HL-60/S4 treated with phorbol 12-myristate 13-acetate at 8.2 ng/mL for 4 days and 3 days (cell line): ENCODE results near the gene LOXL1.
"Not testable (repeated sequence)": the region's sequence is repeated elsewhere in the genome, so short reads cannot be mapped to it uniquely, and the experiment has no call there.

Source experiments
- in situ Hi-C: fragments of 300-500 bp; cut with MboI; formaldehyde crosslinking; loops from 2 replicates; pipeline ENCODE4 v1.15.0; 2022; ENCODE audit warnings: low sequenced_read_pairs

Gene LOXL1

DNA sequence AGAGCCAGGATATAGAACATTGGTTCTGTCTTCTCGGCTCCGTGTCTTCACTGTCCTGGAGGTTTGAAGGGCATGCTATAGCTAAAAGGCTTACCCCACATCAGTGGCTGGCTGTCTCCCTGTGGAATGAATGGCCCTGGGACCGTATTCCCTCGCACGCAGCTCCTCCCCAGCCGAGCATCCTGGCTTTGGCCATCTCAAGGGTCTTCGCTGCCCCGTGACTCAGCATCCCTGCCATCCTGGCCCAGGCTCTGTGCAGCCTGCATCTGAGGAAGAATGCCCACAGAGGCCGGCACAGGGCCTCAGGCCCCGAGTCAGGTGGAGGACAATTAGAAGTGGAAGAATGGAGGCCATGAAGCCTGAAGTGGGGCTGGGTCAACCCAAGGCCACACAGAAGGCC is 11.0 kb downstream of the LOXL1 start:
- in situ Hi-C loops, result no loop called here

DNA sequence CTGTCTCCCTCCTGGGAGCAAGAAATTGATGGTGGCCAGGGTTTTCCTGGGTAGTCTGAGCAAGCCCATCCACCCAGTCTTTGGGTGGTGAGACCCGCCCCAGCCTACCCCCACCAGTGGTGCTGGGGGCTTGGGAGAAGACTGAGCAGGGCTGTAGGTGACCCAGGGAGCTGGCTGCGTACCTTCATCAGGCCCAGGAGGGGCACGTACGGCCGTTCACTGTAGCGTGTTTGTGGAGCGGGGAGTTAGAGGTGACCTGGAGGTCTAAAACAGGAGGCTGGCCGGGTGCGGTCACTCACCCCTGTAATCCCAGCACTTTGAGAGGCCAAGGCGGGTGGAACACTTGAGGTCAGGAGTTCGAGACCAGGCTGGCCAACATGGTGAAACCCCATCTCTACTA is 11.5 kb downstream of the LOXL1 start:
- in situ Hi-C loops, result no loop called here

DNA sequence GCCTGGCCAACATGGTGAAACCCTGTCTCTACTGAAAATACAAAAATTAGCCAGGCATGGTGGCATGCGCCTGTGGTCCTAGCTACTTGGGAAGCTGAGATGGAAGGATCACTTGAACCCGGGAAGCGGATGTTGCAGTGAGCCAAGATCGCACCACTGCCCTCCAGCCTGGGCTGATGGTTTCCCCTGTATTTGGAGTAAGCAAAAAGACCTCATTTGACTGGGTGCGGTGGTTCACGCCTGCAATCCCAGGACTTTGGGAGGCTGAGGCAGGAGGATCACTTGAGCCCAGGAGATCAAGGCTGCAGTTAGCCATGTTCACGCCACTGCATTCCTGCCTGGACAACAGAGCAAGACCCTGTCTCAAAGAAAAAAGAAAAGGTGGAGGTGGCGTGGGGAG is 12.3 kb downstream of the LOXL1 start:
- in situ Hi-C loops, result not testable (repeated sequence)

GRCh38 chr15:73939138-73939537 is 12.9 kb downstream of the LOXL1 start:
- in situ Hi-C loops, result no loop called here

- in situ Hi-C loops, result no loop called here
Observed at GRCh38 chr15:73940061-73940981, 14.1 kb downstream of the LOXL1 start.

DNA sequence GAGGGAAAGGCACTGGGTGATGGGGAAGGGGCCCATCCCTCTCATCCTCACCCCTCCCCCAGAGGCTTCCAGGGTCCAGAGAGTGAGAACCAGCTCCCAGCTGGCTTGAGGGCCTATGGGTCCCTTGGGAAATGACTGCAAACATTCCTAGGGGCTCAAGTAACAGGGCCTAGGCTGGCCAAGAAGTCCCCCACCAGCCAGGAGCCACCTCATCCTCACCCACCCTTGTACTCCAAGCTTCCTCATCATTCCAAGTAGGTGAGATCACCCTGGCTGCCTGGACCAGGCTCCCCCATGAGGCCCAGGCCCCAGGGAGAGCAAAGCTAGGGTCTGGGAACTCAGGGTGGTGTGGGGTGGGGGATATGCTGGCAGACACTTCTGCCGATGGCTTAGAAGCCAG is 14.8 kb downstream of the LOXL1 start:
- in situ Hi-C loops, result no loop called here

DNA sequence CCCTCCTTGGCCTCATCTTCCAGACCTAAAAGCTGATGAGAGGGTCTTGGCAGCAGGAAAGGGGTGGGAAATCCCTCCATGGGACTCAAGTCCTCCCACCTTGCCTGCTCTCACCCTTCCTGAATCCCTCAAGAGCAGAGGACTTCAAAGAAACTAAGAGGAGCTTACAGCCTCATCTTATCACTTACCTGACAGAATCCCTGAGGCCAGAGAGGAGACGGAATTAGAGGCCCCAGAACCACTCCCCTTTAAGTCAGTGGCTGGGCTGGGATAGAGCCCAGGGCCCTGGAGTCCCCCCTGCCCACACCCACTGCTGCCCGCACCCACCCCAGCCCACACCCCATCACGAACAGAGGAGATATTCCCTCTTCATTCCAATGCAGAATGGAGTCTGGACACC is 15.2 kb downstream of the LOXL1 start:
- in situ Hi-C loops, result no loop called here

- in situ Hi-C loops, result no loop called here
Observed at GRCh38 chr15:73941871-73942635, 15.8 kb downstream of the LOXL1 start.

DNA sequence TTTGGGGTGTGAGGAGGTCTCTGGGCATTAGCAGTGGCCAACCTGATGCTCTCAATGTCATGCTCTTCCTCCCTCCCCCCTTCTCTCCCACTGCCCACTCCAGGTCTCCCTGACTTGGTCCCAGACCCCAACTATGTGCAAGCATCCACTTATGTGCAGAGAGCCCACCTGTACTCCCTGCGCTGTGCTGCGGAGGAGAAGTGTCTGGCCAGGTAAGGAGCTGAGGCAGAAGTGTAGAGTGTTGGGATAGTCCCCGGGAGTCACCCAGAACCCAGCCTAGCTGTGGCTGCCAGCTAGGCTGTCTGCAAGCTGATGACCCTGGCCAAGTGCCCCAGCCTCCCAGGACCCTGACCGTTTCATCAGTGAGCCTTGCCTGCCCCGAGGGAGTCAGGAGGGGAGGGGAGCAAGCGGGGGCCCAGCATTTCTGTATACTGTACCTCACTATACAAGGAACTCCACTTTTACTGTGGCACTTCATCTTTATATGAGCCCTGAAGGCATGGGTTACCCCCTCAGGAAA is 16.5 kb downstream of the LOXL1 start:
- in situ Hi-C loops, result no loop called here

DNA sequence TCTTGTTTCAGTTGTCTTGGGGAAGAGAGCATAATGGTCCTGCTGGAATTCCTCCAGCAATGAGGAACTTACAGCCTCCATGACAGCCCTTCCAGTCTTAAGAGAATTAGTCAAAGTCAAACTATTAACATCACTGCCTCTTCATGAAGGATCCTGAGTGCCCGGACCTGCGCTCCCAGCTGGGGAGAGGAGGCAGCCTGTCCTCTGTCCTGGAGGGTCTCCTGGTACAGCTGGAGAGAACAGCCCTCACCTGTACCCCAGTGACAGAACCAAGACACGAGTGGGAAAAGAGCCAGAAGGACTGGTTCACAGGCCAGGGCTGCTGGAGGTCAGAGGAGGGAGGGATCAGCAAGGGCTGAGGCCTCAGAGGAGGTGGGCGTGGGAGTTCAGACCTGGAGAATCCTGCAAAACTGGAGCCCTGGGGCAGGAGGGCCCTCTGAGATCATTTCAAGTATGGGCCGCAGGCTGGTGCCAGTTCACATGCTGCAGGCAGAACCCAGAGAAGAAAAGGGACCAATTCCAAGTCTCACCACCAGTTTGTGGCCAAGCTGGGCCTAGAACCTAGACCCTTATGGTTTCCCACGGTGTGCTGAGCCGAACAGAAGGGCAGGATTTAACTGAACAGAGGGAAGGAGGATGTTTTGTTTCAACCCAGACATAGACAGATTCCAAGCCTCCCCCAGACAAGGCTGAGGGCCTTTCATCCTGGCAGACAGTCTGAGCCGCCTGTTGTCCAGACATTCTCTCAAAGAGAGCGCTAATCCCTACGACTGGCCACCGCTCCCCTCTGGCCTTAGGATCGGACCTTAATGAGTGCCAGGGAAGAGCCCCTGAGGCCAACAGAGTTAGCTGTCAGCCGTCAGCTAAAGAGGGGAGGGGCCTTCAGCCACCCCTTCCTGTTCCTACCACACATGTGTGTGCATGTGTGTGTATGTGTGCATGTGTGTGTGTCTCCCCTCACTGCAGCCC is 18.2 kb downstream of the LOXL1 start:
- in situ Hi-C loops, result no loop called here

DNA sequence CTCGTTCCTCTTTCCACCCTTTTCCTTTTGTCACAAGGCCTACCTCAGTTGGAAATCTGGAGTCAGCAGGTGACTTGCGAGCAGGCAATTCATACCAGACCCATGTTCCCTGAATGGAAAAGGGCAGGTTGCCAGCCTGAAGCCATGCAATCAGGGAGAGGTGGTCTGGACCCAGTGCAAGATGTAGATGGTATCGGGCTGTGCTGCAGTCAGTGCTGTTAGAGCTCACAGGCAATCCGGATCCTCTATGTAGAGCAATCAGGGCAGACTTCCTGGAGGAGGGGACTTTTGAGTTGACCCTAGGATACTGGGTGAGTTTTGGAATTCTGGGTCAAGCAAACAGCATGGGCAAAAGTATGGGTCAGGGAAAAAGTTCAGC is 18.9 kb downstream of the LOXL1 start:
- in situ Hi-C loops, result no loop called here

DNA sequence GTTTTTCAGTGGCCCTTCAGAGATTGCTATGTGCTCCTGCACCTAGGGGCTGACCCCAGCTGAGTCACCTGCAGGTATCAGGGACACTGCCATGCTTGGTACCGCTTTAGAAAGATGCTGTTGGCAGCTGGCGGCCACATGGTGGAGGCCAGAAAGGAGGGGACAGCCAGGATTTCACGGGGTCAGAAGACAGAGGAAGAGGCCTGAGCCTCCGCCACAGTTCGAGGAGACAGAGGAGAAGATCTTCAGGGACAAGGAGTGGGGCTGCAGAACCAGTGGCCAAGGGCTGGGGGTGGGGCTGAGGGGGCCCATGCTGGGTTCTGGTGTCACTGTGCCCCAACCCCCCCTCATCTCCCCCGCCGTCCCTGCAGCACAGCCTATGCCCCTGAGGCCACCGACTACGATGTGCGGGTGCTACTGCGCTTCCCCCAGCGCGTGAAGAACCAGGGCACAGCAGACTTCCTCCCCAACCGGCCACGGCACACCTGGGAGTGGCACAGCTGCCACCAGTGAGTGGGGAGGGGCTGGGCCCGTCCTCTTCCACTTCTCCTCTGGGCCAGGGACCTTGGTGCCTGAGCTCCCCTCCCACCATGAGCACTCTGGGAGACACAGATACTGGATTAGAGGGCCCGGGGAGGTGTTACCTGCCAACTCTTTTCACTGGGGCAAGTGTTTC is 19.9 kb downstream of the LOXL1 start:
- in situ Hi-C loops, result no loop called here

DNA sequence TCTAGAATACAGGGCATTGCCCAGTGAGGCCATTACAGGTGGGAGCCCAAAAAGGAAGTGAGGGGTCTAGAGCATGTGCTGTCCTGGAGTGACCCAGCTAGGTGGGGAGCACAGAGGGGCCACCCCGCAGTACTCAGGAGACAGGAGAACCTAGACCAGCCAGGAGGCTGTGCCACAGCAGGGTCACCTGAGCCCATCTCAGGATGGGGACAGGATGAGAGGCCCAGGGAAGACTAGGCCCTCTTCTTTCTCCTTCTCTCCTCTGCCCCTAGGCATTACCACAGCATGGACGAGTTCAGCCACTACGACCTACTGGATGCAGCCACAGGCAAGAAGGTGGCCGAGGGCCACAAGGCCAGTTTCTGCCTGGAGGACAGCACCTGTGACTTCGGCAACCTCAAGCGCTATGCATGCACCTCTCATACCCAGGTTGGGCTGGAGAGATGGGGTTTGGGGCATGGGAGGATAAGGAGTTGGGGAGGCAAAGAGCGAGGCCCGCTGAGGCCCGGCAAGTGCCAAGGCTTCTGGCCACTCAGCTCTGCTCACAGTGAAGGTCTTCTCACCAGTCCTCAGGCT is 20.6 kb downstream of the LOXL1 start:
- in situ Hi-C loops, result no loop called here

DNA sequence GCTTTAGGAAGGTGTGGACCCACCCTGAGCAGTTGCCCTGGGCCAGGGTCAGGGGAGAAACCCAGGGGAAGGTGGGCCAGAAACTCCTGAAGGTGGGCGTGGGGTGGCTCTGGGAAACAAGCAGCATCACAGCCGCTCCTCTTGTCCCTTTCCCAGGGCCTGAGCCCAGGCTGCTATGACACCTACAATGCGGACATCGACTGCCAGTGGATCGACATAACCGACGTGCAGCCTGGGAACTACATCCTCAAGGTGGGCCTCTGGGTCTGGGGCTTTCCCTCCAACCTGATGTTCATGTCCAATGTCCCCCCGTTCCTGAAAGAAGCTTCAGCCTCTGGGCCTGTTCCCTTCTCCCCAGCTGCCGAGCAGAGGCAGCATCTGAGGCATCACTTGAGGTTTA is 21.4 kb downstream of the LOXL1 start:
- in situ Hi-C loops, result no loop called here

- in situ Hi-C loops, result no loop called here
Observed at GRCh38 chr15:73948396-73948795, 22.1 kb downstream of the LOXL1 start.

GRCh38 chr15:73948982-73949381 is 22.7 kb downstream of the LOXL1 start:
- in situ Hi-C loops, result no loop called here

DNA sequence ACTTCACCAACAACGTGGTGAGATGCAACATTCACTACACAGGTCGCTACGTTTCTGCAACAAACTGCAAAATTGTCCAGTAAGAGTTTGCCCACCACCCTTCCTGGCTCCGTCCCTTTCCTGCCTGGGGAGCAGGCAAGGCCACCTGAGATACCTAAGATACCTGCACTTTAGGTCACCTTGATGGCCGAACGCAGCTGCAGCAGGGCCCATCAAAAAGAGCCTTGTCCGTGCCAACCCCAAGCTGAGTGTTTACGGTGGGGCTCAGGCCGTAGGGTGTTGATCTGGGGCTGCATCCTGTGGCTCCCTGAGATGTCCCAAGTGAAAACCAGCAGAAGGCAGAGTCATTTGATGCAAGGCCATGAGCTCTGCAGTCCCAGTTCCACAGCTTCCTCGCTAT is 23.2 kb downstream of the LOXL1 start:
- in situ Hi-C loops, result no loop called here

DNA sequence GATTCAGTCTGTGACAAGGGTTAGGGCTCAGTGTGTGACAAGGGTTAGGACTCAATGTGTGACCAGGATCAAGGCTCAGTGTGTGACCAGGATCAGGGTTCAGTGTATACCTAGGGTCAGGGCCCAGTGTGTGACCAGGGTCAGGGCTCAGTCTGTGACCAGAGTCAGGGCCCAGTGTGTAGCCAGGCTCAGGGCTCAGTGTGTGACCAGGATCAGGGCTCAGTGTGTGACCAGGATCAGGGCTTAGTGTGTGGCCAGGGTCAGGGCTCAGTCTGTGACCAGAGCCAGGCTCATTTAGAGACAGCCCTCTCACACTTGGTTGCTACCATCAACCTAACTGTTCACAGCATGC is 24.2 kb downstream of the LOXL1 start:
- in situ Hi-C loops, result loop anchor here (25.0 kb wide), 1 partner anchor 362 kb away; no protein-coding TSS in a partner anchor

GRCh38 chr15:73950831-73951561 is 24.7 kb downstream of the LOXL1 start:
- in situ Hi-C loops, result loop anchor here (25.0 kb wide), 1 partner anchor 361 kb away; no protein-coding TSS in a partner anchor
